Measurements from ENCODE around the gene FAM162A.

FAM162A gene

DNA sequence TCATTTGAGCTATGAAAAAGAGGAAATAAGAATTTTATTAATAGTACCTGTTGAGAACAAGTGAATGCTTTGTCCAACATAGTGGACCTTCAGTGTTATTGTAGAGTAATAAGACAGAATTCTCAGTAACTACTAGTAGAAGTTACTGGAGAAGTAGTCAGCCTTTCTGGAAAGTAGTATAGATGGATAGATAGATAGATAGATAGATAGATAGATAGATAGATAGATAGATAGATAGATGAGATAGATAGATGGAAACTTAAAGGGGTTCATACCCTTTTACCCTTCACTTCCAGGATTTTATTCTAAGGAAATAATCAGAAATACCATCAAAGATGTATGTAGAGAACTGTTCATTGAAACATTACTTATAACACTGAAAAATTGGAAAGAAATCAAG is 5.2 kb downstream of the FAM162A start:
- DNase-seq: no peak

DNA sequence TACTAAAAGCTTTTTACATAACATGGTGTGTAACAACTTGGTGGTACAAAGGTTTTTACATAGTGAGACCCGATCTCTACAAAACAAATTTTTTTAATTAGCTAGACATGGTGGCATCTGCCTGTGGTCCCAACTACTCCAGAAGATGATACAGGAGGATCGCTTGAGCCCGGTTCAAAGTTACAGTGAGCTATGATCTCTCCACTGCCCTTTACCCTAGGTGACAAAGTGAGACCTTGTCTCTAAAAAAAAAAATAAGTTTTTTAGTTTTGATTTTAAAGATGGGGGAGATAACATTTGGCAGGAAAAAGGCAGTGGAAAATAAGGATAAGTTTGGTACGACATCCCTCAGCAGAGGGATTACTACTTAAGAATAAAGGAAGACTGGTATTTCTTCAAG is 5.9 kb downstream of the FAM162A start:
- no peak for DNase-seq

GRCh38 chr3:122390665-122391064 is 6.7 kb downstream of the FAM162A start:
- no peak for DNase-seq

DNA sequence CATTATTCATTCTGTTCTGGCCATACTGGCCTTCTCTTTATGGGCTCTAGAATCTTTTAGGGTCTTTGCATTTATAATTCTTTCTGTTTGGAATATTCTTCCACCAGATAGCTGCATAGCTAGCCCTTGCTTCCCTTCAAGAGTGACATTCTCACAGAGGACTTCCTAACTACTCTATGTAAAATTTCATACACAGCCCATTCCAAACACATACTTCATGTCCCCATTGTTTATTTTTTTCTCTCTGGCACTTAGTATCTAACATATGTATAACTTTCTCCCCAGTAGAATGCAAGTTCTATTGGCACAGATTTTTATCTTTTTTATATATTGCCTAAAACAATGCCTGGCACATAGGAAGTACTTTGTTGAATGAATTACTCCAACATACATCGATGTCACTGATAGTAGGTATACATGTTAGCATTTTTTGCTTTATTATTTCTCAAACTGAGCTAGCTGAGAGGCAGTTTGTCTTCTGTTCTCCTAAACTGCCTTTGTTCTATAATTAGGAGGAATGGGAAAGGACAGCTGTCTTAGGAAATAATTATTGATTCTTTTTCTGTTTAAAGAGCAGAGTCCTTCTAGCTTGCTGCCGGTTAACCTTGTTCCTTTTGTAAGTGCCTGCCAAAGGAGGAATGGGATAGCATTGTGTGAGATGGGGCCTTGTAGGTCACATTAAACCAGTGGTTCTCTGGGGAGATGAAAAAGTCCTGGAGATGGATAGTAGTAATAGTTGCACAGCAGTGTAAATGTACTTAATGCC is 7.9 kb downstream of the FAM162A start:
- DNase-seq: no peak

DNA sequence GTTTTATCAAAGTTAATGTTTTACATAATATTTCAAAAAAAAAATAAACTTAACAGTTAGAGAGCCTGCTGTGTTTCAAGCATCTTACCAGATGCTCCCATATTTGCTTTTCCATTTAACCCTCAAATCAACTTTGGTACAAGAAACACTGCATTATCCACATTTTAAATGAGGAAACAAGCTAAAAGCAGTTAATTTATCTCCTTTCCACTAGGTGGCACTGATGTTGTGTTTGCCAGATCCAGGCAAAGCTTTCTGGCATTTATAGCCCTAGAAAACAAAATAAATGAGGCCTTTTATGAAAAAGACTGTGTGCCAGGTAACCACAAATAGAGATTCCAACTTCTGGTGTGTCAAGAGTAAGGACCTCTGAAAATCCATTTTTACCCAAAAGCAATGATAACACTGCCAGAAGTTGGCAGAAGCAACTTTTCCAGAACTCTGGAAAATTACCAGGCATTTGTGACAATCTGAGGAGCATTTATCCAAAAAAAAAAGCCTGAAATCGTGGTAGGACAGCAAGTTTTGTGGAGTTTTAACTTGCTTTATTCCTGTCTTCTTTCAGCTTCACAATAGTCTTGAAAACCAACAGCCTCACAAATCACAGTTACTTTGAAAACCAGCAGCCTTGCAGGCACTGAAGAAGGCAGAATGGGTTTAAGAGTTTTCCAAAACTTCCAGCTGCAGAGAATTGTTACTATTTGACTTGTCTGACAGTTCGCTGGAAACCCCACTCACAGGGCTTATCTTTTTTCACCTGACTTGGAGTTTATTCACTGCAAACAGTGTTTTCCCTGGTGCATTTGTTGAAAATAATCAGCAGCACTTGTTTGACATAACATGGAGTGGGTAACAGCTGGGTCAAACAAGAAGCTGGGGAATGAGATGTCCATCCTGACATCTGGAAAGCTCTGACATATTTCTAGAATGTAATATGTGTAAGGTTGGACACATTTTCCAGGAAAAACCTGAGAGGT is 9.2 kb downstream of the FAM162A start:
- DNase-seq: no peak

- no peak for DNase-seq
Observed at GRCh38 chr3:122394173-122394572, 10.2 kb downstream of the FAM162A start.

GRCh38 chr3:122395582-122395981 is 11.6 kb downstream of the FAM162A start:
- no peak for DNase-seq

DNA sequence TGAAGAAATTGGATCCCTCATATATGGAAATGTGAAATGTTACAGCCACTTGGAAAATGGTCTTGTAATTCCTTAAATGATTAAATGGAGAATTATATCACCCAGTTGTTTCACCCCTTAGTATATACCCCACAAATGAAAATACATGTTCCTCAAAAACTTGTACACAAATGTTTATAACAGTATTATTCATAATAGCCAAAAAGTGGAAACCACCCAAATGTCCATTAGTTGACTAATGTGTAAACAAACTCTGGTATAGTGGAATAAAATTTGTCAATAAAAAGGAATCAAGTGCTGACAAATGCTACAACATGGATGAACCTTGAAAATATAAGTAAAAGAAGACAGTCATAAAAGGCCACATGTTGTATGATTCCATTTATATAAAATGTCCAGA is 12.5 kb downstream of the FAM162A start:
- DNase-seq: no peak

- no peak for DNase-seq
Observed at GRCh38 chr3:122397201-122397600, 13.2 kb downstream of the FAM162A start.

GRCh38 chr3:122398920-122399319 is 14.9 kb downstream of the FAM162A start:
- no peak for DNase-seq

- DNase-seq: no peak
Observed at GRCh38 chr3:122403489-122403888, 19.5 kb downstream of the FAM162A start.

GRCh38 chr3:122405015-122405414 is 21.0 kb downstream of the FAM162A start:
- no peak for DNase-seq

GRCh38 chr3:122406198-122406597 is 22.2 kb downstream of the FAM162A start:
- DNase-seq: no peak

DNA sequence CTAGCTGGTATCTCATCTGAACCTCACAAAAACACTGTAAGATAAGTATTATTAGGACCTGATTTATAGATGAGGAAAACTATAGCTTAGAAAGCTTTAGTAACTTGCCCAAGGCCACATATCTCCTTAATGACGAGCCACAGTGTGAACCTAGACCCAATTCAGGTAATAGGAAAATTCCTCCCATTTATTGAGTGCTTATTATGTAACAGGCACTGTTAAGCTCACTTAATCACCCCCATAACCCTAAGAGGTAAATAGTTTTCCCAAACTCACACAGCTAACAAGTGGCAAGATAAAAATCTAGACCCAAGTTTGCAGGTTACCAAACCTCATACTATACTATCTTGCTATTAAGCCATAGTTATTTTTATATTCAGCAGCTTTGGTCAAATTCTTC is 24.0 kb downstream of the FAM162A start:
- DNase-seq: no peak

- no peak for DNase-seq
Observed at GRCh38 chr3:122409446-122409845, 25.5 kb downstream of the FAM162A start.

GRCh38 chr3:122410111-122410510 is 26.1 kb downstream of the FAM162A start:
- DNase-seq: no peak

DNA sequence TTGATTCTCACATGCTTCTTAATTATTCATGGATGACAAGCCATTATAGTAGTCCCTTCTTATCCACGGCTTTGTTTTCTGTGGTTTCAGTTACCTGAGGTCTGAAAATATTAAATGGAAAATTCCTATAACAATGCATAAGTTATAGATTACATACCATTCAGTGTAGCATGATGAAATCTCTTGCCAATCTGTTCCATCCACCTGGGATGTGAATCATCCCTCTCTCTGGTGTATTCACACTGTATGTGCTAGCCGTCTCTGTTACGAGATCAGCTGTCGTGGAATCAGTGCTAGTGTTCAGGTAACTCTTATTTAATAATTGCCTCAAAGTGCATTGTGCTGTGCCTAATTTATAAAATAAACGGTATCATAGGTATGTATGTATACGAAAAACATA is 26.7 kb downstream of the FAM162A start:
- DNase-seq: no peak

GRCh38 chr3:122414391-122414790 is 30.4 kb downstream of the FAM162A start:
- no peak for DNase-seq

DNA sequence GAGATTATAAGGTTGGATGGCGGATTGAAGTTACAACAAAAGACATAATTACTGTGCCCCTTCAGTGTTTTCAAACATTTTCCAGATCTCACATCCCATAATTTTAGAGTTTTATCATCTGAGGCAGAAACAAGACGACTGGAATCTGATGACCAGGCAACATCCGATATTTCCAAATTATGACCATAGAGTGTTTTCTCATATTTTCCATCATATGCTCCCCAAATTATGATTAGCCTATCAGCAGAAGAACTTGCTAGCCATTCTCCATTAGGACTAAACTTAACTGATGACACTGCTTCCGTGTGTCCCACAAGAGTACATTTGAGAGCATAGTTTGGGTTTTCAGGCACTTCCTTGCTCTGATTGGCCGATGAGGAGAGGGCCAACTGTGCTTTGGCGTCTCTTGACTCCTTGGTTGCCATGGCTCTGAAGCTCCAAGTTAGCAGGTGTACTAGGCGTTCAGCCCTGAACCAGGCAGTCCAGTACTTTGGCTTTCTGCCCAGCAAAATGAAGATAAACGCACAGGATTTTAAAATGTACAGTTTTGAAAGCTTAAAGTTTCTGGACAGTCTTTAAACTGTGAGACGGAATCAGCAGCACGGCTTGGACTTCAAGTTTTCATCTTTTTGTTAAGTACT is 31.2 kb downstream of the FAM162A start:
- no peak for DNase-seq

DNA sequence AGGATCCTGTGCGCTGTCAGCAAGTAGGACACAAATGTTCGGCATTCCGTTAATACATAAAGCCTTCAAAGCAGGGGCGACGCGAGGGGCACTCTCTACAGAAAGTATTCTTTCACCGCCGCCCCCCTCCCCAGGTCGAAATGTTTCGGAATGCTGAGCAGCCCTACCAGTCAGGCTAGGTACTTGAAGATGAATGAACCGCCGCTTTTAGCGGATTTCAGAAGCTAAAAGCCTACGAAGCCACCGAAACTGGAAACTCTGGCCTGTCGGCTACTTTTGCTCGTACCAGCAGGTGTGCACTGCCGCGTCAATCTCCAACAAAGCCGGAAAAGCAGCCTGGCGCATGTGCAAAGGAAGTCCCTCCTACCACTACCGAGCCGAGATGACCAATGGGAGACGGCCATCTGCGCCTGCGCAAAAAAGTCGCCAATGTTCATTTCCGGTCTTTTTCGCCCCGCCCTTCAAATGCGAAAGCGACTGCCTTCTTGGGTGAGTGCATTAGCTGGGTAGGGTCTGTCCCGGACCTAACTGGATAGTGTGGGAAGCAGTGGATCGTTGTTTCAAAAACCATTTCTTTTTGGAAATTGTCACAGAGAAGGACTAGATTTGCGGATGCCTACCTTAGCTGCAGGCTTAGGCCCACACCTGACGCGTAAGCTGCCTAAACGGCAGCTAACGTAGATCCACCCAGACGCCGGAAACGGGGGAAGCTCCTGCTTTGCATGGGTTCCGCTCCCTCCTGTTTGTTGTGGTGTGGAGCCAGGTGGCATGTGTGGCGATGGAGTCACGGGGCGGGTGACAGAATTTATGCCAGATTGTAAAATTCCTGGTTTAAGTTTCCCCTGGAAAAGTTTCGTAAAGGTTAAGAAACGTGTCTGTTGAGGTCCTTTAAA is 32.0 kb downstream of the FAM162A start, which contains the start of gene WDR5B:
WDR5B (minus strand) TSS at position 301 of the 893 bp plus-strand sequence. CDS start 534 bp downstream, outside the sequence.
- no peak for DNase-seq

- no peak for DNase-seq
Observed at GRCh38 chr3:122416966-122417365, 33.0 kb downstream of the FAM162A start.

- DNase-seq: no peak
Observed at GRCh38 chr3:122421101-122421500, 37.1 kb downstream of the FAM162A start.

Data from NCI-H1436 treated with DMSO at 0.1 percent for 48 hours (cell line).